C1 segment of cervical spinal cord (tissue), 14 donors: Measurements from ENCODE around the gene ABHD4.
"Not testable (repeated sequence)": the region's sequence is repeated elsewhere in the genome, so short reads cannot be mapped to it uniquely, and the experiment has no call there.

Experiments used
- DNase-seq, 14 donors: peaks; one replicate each; lab custom pipeline; 2025; lab: John Stamatoyannopoulos, UW

The ABHD4 gene

GRCh38 chr14:22598099-22598895 is at the start of gene ABHD4:
TSS of gene ABHD4 (plus strand) at chr14:22598300. CDS start at chr14:22598307, 7 bp downstream.
- peak in 13 of 14 donors; percentile 57 to 88 (median 73) for DNase-seq

GRCh38 chr14:22549324-22549962 is 48.7 kb upstream of the ABHD4 start:
- no peak for DNase-seq

GRCh38 chr14:22549981-22550673 is 48.0 kb upstream of the ABHD4 start:
- DNase-seq, result no peak

- no peak for DNase-seq
These were observed 46.5 kb upstream of the ABHD4 start for GRCh38 chr14:22551605-22551997.

GRCh38 chr14:22552001-22552826 is 45.9 kb upstream of the ABHD4 start:
- DNase-seq, result no peak

- DNase-seq, result no peak
These were observed 45.3 kb upstream of the ABHD4 start for GRCh38 chr14:22552827-22553076.

- no peak for DNase-seq
These were observed 44.7 kb upstream of the ABHD4 start for GRCh38 chr14:22553445-22553844.

GRCh38 chr14:22553861-22554497 is 44.1 kb upstream of the ABHD4 start:
- DNase-seq, result not testable (repeated sequence)

- no peak for DNase-seq
These were observed 43.4 kb upstream of the ABHD4 start for GRCh38 chr14:22554498-22555383.

- no peak for DNase-seq
These were observed 42.6 kb upstream of the ABHD4 start for GRCh38 chr14:22555384-22556011.

- peak in 1 of 14 donors; percentile 28 for DNase-seq
These were observed 41.8 kb upstream of the ABHD4 start for GRCh38 chr14:22556021-22556989.

- peak in 13 of 14 donors; percentile 38 to 92 (median 78) for DNase-seq
These were observed 41.0 kb upstream of the ABHD4 start for GRCh38 chr14:22556990-22557623.

- DNase-seq, result no peak
These were observed 40.3 kb upstream of the ABHD4 start for GRCh38 chr14:22557846-22558220.

- no peak for DNase-seq
These were observed 39.7 kb upstream of the ABHD4 start for GRCh38 chr14:22558221-22558913.

- DNase-seq, result no peak
These were observed 39.1 kb upstream of the ABHD4 start for GRCh38 chr14:22559041-22559440.

GRCh38 chr14:22560662-22561365 is 37.3 kb upstream of the ABHD4 start:
- DNase-seq, result no peak

GRCh38 chr14:22561366-22561660 is 36.8 kb upstream of the ABHD4 start:
- DNase-seq, result no peak
